HG03342 (cell line): ENCODE data around the gene NOS3.
"Not testable (repeated sequence)": the region's sequence is repeated elsewhere in the genome, so short reads cannot be mapped to it uniquely, and the experiment has no call there.

Experiments
- ATAC-seq: cut with Tn5 transposase; IDR thresholded peaks from one replicate; pipeline ENCODE4 v1.9.1; 2021; ENCODE audit warnings: mild to moderate bottlenecking, moderate library complexity; ENCODE audit not compliant: unreplicated experiment

NOS3 gene

DNA sequence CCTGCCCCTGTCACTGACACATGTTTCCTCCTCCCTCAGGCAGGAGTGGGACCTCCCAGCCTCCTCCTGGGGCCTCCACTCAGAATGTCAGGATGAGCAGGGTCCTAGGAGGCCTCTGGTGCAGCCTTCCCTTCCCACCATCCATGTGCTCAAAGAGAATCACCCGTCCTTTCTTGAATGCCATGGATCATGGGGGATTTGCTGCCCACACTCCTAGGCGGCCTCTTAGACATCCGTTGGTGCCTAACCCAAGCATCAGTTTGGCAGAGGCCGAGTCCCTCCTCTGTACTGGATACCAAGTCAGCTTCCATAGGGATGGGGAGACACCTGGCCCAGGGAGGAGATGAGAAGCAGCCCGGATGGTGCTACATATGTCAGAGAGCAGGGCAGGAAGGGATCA lies 7.0 kb downstream of the NOS3 start:
- ATAC-seq = no peak

DNA sequence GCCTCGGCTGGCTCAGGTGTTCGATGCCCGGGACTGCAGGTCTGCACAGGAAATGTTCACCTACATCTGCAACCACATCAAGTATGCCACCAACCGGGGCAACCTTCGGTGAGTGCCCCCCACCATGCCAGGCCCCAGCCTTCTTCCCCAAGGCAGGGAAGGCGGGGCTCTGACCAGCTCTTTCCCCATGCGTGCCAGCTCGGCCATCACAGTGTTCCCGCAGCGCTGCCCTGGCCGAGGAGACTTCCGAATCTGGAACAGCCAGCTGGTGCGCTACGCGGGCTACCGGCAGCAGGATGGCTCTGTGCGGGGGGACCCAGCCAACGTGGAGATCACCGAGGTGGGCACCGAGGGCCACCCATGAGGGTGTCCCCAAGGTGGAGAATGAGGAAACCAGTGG lies 7.5 kb downstream of the NOS3 start:
- ATAC-seq = no peak

DNA sequence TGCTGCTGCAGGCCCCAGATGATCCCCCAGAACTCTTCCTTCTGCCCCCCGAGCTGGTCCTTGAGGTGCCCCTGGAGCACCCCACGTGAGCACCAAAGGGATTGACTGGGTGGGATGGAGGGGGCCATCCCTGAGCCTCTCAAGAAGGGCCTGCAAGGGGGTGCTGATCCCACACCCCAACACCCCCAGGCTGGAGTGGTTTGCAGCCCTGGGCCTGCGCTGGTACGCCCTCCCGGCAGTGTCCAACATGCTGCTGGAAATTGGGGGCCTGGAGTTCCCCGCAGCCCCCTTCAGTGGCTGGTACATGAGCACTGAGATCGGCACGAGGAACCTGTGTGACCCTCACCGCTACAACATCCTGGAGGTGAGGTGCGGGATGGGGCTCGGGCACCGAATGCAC lies 8.2 kb downstream of the NOS3 start:
- no peak for ATAC-seq

DNA sequence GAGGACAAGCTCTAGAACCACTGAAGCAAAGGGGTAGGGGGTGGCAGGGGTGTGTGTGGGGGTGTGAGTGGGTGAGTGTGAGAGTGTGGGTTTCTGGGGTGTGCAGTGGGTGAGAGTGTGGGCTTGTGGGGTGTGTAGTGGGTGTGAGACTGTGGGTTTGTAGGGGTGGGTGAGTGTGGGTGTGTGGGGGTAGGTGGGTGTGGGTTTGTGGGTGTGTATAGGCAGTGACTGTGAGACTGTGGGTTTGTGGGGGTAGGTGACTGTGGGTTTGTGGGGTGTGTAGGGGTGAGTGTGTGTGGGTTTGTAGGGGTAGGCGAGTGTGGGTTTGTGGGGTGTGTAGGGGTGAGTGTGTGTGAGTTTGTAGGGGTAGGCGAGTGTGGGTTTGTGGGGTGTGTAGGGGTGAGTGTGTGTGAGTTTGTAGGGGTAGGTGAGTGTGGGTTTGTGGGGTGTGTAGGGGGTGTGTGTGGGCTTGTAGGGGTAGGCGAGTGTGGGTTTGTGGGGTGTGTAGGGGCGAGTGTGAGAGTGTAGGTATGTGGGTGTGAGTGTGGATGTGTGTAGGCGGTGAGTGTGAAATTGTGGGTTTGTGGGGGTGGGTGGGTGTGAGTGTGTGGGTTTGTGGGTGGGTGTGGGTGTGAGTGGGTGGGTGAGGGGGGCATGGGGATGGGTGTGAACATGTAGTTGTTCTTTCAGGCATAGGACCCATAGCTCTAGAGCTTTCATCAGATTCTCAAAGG lies 8.8 kb downstream of the NOS3 start:
- ATAC-seq = no peak

DNA sequence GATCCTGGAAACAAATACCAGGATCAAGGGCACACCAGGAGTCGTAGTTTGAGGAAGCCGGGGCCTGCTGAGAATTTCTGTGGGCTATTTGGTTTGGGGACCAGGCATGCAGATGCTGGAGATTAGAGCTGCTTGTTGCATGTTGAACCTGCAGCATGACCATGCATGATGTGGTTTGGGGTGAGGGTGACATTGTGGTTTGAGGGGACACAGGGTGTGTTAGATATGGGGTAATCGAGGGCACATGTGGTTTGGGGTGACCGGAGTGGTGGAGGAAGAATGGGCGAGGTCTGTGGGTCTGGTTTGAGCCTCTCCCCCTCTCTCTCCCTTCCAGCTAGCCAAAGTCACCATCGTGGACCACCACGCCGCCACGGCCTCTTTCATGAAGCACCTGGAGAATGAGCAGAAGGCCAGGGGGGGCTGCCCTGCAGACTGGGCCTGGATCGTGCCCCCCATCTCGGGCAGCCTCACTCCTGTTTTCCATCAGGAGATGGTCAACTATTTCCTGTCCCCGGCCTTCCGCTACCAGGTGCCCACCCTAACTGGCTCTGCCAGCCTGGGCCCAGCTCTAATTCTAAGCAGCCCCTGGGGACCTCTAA lies 10.2 kb downstream of the NOS3 start:
- ATAC-seq = no peak

DNA sequence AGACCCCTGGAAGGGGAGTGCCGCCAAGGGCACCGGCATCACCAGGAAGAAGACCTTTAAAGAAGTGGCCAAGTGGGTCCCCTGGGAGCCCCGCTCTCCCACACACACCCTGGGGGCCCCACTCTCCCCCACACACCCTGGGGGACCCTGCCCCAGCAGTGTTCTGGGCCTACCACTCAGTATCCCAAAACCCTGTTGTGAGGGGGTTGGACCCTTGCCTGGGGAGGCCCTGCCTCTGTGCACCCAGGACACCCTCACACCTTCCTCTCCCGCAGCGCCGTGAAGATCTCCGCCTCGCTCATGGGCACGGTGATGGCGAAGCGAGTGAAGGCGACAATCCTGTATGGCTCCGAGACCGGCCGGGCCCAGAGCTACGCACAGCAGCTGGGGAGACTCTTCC lies 10.7 kb downstream of the NOS3 start:
- no peak for ATAC-seq

DNA sequence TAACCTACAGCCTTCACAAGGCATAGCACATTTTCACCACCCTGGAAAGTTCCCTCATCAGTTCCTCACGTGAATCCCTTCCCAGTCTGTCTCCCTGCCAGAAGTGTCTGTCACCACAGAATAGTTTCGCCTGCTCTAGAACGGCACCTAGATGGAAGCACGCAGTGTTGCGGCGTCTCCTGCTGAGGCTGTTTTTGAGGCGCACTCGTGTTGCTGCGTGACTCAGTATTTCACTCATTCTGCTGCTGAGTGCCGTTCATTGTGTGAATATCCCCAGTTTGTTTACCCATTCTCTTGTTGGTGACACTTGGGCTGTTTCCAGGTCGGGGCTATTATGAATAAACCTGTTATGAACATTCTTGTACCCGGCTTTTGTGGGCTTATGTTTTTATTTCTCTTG lies 12.8 kb downstream of the NOS3 start:
- no peak for ATAC-seq

DNA sequence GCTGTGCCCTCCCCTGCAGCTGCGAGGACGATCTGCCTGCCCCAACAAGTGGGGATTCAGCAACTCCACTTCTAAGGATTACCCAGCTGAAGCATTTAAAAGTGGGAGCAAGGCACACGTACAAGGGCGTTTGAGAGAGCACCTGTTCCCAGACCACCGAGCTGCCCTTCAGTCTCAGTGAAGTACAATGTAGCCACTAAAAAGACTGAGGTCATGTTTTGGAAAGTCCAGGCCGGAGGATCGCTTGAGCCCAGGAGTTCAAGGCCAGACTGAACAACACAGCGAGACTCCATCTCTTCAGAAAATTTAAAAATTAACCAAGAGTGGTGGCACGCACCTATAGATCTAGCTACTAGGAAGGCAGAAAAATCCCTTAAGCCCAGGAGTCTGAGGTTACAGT lies 14.7 kb downstream of the NOS3 start:
- ATAC-seq = no peak

DNA sequence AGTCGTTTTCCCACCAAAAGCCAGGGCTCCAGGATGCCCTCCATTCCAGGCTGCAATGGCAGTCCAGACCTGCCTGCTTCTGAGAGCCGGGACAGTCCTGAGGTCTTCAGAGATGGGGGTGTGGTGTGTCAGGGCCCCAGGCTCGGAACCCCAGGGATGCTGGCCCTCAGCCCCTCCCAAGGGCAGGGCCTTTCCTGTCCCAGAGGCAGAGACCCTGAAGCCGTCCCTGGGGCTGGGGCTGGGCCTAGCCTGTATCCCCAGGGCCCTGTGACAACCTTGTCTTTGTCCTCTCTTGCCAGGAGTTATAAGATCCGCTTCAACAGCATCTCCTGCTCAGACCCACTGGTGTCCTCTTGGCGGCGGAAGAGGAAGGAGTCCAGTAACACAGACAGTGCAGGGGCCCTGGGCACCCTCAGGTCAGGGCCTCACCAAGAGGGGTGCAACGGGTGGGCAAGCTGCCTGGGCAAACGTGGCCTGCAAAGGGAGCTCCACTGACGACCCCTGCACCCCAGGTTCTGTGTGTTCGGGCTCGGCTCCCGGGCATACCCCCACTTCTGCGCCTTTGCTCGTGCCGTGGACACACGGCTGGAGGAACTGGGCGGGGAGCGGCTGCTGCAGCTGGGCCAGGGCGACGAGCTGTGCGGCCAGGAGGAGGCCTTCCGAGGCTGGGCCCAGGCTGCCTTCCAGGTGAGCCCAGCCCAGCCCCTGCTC lies 15.9 kb downstream of the NOS3 start:
- no peak for ATAC-seq

DNA sequence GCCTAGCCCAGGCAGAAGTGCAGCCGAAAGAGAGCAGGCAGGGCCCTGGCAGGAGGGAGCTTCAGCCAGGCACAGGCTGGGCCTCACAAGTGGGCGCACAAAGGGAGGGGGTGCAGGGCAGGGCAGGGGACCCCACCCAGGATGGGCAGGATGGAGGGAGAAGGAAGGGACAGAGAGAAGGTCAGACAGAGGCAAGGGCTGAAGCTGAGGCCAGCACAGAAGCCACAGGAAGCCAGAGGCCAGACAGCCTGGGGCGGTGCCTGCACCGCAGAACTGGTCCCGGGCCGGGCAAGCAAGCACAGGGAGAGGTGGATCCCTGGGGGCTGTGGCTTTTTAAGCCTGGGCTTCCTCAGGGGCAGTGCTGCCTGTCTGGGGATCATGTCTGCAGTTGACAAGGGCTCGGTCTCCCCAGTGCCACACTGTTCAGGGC lies 16.7 kb downstream of the NOS3 start:
- no peak for ATAC-seq

DNA sequence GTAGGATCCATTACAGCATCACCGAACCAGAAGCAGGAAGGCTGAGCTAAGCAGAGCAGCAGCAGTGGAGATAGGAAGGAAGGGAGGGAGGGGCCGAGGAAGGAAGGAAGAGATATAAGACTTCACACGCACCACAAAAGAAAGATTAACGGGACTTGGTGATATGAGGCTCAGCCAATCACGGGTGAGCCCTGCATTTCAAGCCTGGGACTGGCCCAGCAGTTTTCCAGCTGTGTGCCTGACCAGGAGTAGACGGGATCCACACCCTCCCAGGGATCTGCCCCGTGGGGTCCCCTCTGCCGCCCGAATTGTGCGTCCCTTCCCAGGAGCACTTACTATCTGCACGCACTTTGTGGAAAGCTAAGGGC lies 17.3 kb downstream of the NOS3 start:
- ATAC-seq = no peak

DNA sequence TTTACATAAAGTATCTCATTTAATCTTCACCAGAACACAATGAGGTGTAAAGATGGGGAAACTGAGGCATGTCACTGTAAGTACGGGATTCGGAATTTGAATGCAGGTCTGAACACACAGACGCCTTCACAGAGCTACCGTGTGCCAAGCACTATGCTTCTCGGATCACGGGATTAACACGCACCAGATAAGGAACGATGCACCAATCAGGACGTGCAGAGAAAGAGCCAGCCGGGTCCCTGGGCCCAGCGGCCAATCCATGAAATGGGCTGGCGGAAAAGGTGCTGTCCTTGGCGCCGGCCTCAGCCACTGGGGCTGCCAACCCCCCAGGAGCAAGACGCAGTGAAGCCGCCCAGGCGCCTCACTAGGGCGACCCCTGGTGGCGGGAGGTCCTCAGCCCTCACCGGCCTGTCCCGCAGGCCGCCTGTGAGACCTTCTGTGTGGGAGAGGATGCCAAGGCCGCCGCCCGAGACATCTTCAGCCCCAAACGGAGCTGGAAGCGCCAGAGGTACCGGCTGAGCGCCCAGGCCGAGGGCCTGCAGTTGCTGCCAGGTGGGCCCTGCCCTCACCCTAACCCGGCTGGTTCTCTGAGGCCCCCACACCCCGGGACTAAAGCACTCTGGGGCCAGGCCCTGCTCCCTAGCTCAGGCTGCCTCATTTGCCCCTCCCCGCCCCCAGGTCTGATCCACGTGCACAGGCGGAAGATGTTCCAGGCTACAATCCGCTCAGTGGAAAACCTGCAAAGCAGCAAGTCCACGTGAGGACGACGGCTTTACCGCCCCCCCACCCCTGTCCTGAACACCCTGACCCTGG lies 17.9 kb downstream of the NOS3 start:
- no peak for ATAC-seq

DNA sequence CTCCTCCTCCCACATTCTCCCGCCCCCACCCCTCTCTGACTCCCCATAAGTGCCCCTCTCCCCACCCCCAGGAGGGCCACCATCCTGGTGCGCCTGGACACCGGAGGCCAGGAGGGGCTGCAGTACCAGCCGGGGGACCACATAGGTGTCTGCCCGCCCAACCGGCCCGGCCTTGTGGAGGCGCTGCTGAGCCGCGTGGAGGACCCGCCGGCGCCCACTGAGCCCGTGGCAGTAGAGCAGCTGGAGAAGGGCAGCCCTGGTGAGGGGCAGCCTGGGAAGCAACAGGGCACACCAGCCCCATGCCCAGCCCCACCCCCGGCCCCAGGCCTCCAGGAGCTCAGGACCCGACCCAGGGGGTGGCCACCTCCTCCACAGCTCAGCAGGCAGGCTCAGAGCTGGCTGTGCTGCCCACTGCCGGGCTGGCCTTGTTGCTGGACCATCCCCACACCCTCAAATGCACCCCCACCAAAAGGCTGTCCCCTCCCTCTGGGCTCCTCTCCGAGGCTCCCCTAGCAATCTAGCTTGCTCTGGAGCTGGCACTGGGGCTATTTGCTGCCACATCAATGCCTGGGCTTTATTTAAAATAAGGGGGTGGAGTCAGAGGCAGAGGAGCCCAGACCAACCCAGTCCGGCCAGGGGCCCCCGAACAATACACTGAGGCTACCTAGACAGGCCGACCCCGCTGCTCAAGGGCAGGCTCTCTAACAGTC lies 18.7 kb downstream of the NOS3 start:
- no peak for ATAC-seq

DNA sequence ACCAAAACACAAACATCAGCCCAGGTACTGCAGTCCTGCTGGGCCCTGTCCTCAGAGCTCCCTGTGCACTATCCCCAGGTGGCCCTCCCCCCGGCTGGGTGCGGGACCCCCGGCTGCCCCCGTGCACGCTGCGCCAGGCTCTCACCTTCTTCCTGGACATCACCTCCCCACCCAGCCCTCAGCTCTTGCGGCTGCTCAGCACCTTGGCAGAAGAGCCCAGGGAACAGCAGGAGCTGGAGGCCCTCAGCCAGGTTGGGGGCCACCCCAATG lies 19.2 kb downstream of the NOS3 start:
- no peak for ATAC-seq

DNA sequence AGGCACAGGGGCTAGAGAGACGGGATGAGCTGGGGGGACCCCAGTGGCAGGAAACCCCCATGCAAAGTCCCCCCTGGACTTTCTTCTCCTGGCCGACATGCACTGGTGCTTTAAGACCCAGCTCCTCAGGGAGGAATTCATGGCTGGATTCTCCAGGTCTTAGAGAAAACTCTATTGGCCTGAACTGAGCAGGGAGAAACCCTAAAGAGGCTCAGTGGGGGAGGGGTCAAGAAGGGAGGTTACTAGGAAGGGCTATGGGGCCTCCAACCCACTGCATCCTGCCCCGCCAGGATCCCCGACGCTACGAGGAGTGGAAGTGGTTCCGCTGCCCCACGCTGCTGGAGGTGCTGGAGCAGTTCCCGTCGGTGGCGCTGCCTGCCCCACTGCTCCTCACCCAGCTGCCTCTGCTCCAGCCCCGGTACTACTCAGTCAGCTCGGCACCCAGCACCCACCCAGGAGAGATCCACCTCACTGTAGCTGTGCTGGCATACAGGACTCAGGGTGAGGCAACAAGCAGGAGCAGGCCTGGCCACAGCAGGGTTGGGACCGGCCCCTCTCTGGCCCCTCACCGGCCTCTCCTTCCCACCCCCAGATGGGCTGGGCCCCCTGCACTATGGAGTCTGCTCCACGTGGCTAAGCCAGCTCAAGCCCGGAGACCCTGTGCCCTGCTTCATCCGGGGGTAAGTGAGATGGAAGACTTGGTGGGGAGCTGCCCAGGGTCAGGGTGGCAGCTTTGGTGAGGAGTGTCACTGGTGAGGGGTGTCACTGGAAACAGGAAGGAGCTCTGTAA lies 19.7 kb downstream of the NOS3 start:
- no peak for ATAC-seq

DNA sequence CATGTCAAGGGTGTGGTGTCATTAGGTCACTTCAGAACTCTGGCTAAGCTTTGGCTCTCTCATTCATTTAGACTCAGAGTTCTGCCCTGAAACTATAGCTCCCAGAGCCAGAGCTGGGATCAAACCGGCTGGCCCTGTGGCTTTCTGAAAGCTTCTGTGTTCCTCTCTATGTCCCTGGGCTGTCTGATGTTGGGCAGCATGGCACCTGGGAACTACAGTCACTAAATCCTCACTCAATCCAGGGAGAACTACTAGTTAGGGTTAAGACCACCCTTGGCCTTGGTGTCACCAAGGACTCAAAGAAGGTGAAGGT lies 20.2 kb downstream of the NOS3 start:
- no peak for ATAC-seq

DNA sequence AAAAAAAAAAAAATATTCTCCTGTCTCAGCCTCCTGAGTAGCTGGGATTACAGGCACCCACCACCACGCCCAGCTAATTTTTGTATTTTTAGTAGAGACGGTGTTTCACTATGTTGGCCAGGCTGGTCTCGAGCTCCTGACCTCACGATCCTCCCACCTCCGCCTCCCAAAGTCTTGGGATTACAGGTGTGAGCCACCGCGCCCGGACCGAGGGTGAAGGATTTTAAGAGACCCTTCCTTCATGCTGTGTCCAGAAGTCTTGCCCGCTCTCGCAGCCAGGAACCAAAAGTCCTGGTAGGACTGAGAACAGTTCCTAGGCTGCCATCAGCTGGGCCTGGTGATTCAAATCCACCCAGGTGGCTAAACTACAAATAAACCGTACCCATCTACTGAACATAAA lies 20.8 kb downstream of the NOS3 start:
- ATAC-seq = not testable (repeated sequence)

DNA sequence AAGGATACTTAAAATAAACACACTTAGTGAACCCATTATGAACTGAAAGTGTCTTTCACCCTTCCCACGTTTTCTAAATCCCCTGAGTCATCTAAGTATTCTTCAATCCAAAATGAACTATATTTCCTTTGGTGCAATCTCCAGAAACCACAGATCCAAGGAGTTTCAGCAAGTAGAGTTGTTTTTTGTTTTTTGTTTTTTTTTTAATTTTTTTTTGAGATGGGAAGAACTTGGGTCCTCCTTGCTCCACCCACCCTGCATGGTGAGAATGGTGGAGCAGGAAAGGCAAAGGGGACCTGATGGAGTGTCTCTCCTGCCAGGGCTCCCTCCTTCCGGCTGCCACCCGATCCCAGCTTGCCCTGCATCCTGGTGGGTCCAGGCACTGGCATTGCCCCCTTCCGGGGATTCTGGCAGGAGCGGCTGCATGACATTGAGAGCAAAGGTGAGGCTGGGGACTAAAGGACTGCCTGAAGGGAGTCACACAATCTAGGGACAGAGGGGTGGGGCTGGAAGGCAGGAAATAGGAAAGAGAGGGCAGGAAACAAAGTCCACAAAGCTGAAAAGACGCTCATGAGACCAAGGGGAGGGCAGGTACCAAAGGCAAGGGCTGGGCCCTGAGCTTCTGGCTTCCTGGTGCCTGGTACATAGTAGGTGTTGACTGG lies 21.3 kb downstream of the NOS3 start:
- no peak for ATAC-seq

DNA sequence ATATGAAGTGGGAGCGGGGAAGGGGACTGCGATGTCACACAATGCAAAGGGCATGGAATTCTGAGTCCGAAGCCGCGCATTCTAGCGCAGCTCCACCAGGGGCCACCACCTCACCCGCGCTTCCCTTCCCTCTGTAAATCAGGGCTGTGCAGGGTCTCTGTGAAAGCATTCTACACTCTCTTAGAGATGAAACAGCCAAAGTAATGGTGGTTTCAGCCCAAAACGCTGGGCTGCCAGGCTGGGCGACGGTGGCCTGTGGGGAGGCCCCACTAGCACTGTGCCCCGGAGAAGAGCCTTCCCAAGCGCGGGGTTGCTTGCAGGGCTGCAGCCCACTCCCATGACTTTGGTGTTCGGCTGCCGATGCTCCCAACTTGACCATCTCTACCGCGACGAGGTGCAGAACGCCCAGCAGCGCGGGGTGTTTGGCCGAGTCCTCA lies 22.1 kb downstream of the NOS3 start:
- ATAC-seq = no peak

DNA sequence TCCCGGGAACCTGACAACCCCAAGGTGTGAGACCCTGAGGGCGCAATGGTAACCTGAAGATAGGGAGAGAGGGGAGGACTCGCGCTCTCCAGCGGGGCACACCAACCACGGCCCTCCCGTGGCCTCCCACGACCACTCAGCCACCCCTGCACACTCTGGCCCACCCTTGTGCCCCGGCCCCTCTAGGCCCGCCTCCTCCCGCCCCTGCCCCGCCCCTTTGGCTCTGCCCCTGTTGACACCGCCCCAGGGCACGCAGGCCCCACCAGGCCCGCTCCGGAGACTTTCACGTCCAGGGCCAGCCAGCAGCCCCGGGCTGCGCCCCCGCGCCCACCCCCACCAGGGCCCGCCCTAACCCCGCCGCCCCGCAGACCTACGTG lies 22.5 kb downstream of the NOS3 start:
- no peak for ATAC-seq
